ENCODE results near the gene PAX9.

Gene PAX9

DNA sequence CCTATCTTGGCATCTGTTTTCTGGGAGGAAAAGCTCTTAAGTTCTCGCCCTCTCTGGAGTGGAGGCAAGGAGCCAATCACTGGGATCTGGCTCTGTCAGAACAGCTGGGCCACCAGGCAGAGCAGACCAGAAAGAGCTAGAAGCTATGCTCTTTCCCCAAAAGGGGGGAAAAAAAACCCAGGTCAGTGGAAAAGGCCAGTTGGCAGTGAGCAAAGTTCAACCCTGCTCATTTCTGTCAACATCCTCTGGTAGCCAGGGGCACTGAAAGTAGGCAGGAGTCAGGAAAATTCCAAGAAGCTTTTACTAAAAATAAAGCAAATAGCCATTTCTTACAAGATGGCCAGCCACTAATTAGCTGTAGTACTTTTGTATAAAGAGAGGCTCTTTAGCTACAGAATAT, 36.6 kb upstream of the PAX9 start:
- no peak for DNase-seq (ENCODE audit: extremely low spot score)
- ChIA-PET POLR2A (no interaction called here), CTCF (interaction anchor here (0.6 kb wide), 1 partner anchor 518 kb away, joined by 4 read pairs; no protein-coding TSS in a partner anchor)
- no peak for TF ChIP-seq SP1 (IDR thresholded peaks at IDR 0.05)
- TF ChIP-seq BHLHE40 (IDR thresholded peaks at IDR 0.05; ENCODE audit: borderline replicate concordance): no peak
- TF ChIP-seq FOXA1 (IDR thresholded peaks at IDR 0.05): no peak
- TF ChIP-seq TARDBP (IDR thresholded peaks at IDR 0.05): no peak
- TF ChIP-seq FOXK2 (IDR thresholded peaks at IDR 0.05): no peak
- no peak for TF ChIP-seq LEF1 (IDR thresholded peaks at IDR 0.05; ENCODE audit: borderline replicate concordance)
- no peak for TF ChIP-seq HDGF (IDR thresholded peaks at IDR 0.05; ENCODE audit: borderline replicate concordance)
- TF ChIP-seq CTBP1 (IDR thresholded peaks at IDR 0.05; ENCODE audit: borderline replicate concordance): no peak
- no peak for TF ChIP-seq FOXM1 (IDR thresholded peaks at IDR 0.05; ENCODE audit: borderline replicate concordance)
- TF ChIP-seq ELF4 (IDR thresholded peaks at IDR 0.05): no peak
- TF ChIP-seq NFRKB (IDR thresholded peaks at IDR 0.05): no peak
- TF ChIP-seq ZNF384 (IDR thresholded peaks at IDR 0.05): no peak

DNA sequence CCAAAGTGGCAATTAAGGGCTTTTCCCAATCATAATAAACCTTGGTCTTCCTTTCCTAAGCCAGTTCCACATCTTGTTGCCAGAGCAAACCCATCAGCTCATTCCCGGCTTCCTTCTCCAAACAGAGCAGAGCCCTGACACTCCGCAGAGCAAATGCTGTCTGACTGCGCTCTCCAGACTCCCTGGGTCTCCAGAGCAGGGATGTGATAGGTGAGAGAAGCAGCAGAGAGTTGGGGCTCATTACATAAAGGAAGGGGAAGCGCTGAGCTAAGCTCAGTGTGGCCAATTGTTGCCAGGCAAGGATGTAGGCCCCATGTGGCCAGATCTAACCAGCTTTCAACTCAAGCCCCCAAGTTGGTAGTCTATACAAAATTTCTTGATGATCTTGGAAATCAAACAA, 36.2 kb upstream of the PAX9 start:
- no peak for DNase-seq (ENCODE audit: extremely low spot score)
- no peak for TF ChIP-seq TARDBP (IDR thresholded peaks at IDR 0.05)
- TF ChIP-seq FOXK2 (IDR thresholded peaks at IDR 0.05): no peak
- no peak for TF ChIP-seq ZNF384 (IDR thresholded peaks at IDR 0.05)
- no peak for TF ChIP-seq NFRKB (IDR thresholded peaks at IDR 0.05)
- no peak for TF ChIP-seq CTBP1 (IDR thresholded peaks at IDR 0.05; ENCODE audit: borderline replicate concordance)
- TF ChIP-seq SUZ12 (IDR thresholded peaks at IDR 0.05): no peak
- TF ChIP-seq L3MBTL2 (conservative IDR thresholded peaks at IDR 0.05): no peak
- no peak for TF ChIP-seq ELF4 (IDR thresholded peaks at IDR 0.05)
- TF ChIP-seq BHLHE40 (IDR thresholded peaks at IDR 0.05; ENCODE audit: borderline replicate concordance): no peak
- no peak for TF ChIP-seq HDGF (IDR thresholded peaks at IDR 0.05; ENCODE audit: borderline replicate concordance)
- TF ChIP-seq SP1 (IDR thresholded peaks at IDR 0.05): no peak
- TF ChIP-seq ARNT (IDR thresholded peaks at IDR 0.05): no peak
- no peak for TF ChIP-seq LEF1 (IDR thresholded peaks at IDR 0.05; ENCODE audit: borderline replicate concordance)
- TF ChIP-seq, protein P1, sequence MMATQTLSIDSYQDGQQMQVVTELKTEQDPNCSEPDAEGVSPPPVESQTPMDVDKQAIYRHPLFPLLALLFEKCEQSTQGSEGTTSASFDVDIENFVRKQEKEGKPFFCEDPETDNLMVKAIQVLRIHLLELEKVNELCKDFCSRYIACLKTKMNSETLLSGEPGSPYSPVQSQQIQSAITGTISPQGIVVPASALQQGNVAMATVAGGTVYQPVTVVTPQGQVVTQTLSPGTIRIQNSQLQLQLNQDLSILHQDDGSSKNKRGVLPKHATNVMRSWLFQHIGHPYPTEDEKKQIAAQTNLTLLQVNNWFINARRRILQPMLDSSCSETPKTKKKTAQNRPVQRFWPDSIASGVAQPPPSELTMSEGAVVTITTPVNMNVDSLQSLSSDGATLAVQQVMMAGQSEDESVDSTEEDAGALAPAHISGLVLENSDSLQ (IDR thresholded peaks at IDR 0.05): no peak
- CTCF ChIA-PET: interaction anchor here (0.6 kb wide), 1 partner anchor 518 kb away, joined by 4 read pairs; no protein-coding TSS in a partner anchor
- POLR2A ChIA-PET: no interaction called here

DNA sequence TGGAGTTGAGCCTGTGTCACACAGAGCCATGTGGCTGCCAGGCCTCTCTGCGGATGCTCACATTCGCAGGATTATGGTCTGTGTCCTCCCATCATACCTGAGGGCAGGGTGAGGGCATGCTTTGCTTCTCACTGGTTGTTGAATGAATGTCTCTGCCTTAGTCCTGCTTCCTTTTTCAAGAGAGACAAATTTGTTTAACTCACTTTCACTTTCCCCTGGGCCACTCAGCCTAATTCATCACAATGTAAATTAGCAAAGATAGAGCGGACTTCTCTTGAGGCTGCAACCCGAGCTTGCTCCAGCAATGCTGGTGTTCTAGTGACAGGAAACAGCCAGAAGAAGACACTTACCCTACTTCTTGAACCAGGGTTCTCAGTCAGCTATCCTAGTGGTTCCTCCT, 35.5 kb upstream of the PAX9 start:
- DNase-seq (ENCODE audit: extremely low spot score): no peak
- TF ChIP-seq SP1 (IDR thresholded peaks at IDR 0.05) (no peak), ARNT (IDR thresholded peaks at IDR 0.05) (no peak), FOXA1 (IDR thresholded peaks at IDR 0.05) (no peak)
- ChIA-PET POLR2A (no interaction called here), CTCF (interaction anchor here (1.3 kb wide), 1 partner anchor 20 kb away, joined by 4 read pairs; no protein-coding TSS in a partner anchor)

DNA sequence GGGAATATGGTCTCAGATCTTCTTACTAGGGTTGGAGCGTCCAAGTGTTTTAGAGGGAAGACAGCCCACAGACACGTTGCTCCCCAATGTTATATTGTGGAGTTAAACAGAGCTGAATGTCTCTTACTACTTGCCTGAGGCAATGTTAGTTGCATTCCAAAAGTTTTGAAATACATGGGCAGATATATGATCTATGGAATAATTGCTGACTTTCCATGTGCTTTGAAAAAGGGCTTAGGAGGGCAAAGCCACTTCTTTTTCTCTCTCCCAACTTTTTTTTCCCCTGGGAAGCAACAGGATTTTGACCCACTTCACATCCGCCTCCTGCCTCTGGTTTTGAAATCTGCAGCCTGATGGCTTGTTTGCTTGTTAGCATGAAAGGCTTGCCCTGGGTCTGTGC, 33.7 kb upstream of the PAX9 start:
- DNase-seq (ENCODE audit: extremely low spot score): no peak
- TF ChIP-seq TARDBP (IDR thresholded peaks at IDR 0.05) (no peak), LEF1 (IDR thresholded peaks at IDR 0.05; ENCODE audit: borderline replicate concordance) (no peak)
- CTCF ChIA-PET: no interaction called here
- POLR2A ChIA-PET: no interaction called here

DNA sequence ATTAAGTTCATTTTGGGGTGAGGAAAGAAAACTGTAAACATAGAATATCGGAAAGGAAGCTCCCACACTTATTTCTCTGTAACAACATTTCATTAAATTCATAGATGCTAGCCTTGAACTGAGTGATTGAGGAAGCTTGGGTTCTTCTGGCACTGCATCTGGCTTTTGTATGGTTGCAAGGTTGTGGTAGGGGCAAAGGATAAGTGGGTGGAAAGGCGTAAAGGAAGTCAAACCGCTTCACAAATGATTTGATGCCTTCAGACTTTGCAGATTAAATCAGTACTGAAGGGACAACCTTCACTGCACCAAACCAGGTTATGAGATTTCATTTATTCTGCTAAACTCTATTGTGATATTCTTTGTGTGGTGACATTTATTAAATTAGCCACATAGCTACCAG, 28.1 kb upstream of the PAX9 start:
- TF ChIP-seq NFRKB (IDR thresholded peaks at IDR 0.05) (no peak), FOXA1 (IDR thresholded peaks at IDR 0.05) (no peak), TARDBP (IDR thresholded peaks at IDR 0.05) (no peak)
- ChIA-PET CTCF (interaction anchor here (0.7 kb wide), 1 partner anchor 14 kb away, joined by 3 read pairs; no protein-coding TSS in a partner anchor), POLR2A (no interaction called here)
- DNase-seq (ENCODE audit: extremely low spot score): no peak

DNA sequence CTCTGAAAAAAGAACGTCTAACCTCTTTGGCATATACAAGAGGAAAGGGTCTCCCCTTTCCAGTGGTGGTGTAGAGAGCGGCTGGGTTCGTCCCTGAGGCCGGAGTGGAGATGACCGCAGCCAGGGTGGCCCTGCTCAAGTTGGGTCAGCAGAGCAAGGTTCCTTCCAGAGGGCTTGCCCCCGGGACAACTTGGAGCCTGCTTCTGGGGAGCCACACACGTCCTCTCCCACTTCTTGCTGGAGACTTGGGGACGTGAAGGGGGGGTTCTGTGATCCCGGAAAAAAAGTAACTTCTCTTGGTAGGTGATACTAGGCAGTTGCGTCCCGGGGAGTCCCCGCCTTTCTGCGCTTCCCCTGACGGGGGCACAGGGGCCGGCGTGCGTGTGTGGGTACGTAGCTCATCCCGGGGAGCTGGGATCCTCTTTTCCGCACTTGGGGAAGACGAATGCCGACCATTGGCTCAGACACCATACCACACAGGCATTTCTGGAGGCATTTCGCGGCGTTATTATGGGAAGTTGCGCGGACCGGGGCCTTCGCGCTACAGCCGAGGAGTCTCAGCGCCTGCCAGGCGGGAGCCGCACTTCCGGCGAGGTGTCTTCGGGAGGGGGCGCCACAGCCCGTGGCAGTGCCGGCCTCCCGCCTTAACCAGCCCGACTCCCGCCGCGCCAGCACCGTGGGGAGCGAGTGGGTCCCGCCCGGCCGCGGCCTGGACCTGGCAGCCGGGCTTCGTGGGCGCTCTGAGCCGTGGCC, 14.8 kb upstream of the PAX9 start:
- TF ChIP-seq BHLHE40 (IDR thresholded peaks at IDR 0.05; ENCODE audit: borderline replicate concordance) (no peak), SP1 (IDR thresholded peaks at IDR 0.05) (no peak), FOXA1 (IDR thresholded peaks at IDR 0.05) (no peak), LEF1 (IDR thresholded peaks at IDR 0.05; ENCODE audit: borderline replicate concordance) (no peak), FOXK2 (IDR thresholded peaks at IDR 0.05) (no peak), NFRKB (IDR thresholded peaks at IDR 0.05) (no peak), ELF4 (IDR thresholded peaks at IDR 0.05) (no peak), CTBP1 (IDR thresholded peaks at IDR 0.05; ENCODE audit: borderline replicate concordance) (no peak), L3MBTL2 (conservative IDR thresholded peaks at IDR 0.05) (no peak), FOXM1 (IDR thresholded peaks at IDR 0.05; ENCODE audit: borderline replicate concordance) (no peak), ZNF384 (IDR thresholded peaks at IDR 0.05) (no peak), SUZ12 (IDR thresholded peaks at IDR 0.05) (no peak), ARNT (IDR thresholded peaks at IDR 0.05) (no peak), HDGF (IDR thresholded peaks at IDR 0.05; ENCODE audit: borderline replicate concordance) (no peak)
- TF ChIP-seq, protein P1 (IDR thresholded peaks at IDR 0.05): no peak
- CTCF ChIA-PET: interaction anchor here (0.8 to 2.4 kb wide), 5 partner anchors 13 to 471 kb away, joined by 3 to 20 read pairs (median 4); no protein-coding TSS in a partner anchor
- no peak for DNase-seq (ENCODE audit: extremely low spot score)
- POLR2A ChIA-PET: interaction anchor here (0.8 kb wide), 1 partner anchor 370 kb away, joined by 3 read pairs; no protein-coding TSS in a partner anchor

DNA sequence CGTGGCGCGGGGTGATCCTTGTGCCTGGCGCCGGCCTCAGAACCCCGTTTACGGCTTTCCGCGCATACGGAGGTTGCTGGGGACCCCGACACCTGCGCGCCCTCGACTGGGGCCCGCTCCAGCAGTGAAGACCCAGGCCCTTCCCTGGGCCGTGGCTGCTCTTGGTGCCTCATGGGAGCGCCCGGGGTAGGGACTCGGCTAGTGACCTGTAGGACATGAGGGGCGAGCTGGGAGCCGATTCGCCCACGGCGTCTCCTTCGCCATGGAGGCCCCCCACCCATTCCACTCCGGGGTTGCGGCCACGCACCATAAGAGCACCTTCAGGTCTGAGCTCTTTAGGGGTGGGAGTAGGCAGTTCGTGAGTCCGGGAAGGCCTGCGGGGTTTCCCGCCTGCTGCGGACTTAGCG, 14.2 kb upstream of the PAX9 start:
- ChIA-PET CTCF (interaction anchor here (0.8 to 2.4 kb wide), 7 partner anchors 13 to 503 kb away, joined by 3 to 20 read pairs (median 4); no protein-coding TSS in a partner anchor), POLR2A (no interaction called here)
- TF ChIP-seq ARNT (IDR thresholded peaks at IDR 0.05): no peak
- no peak for TF ChIP-seq CTBP1 (IDR thresholded peaks at IDR 0.05; ENCODE audit: borderline replicate concordance)
- TF ChIP-seq, protein P1 (IDR thresholded peaks at IDR 0.05): no peak
- TF ChIP-seq NFRKB (IDR thresholded peaks at IDR 0.05): no peak
- TF ChIP-seq TARDBP (IDR thresholded peaks at IDR 0.05): no peak
- no peak for TF ChIP-seq FOXK2 (IDR thresholded peaks at IDR 0.05)
- TF ChIP-seq FOXM1 (IDR thresholded peaks at IDR 0.05; ENCODE audit: borderline replicate concordance): no peak
- no peak for TF ChIP-seq FOXA1 (IDR thresholded peaks at IDR 0.05)
- TF ChIP-seq ELF4 (IDR thresholded peaks at IDR 0.05): no peak
- TF ChIP-seq BHLHE40 (IDR thresholded peaks at IDR 0.05; ENCODE audit: borderline replicate concordance): no peak
- no peak for TF ChIP-seq LEF1 (IDR thresholded peaks at IDR 0.05; ENCODE audit: borderline replicate concordance)
- TF ChIP-seq SP1 (IDR thresholded peaks at IDR 0.05): no peak
- no peak for TF ChIP-seq L3MBTL2 (conservative IDR thresholded peaks at IDR 0.05)
- no peak for TF ChIP-seq SUZ12 (IDR thresholded peaks at IDR 0.05)
- TF ChIP-seq ZNF384 (IDR thresholded peaks at IDR 0.05): no peak
- no peak for TF ChIP-seq HDGF (IDR thresholded peaks at IDR 0.05; ENCODE audit: borderline replicate concordance)
- no peak for DNase-seq (ENCODE audit: extremely low spot score)

Measured in HEK293T (cell line).